Osteoblast (primary cell): ENCODE results near the gene GP9. TPM values are rescaled to one million over a fixed set of nuclear protein-coding genes. Genes with fewer than 3 reads are reported as not detected.

ENCODE experiments used
- DNase-seq: peaks from one replicate; pipeline ENCODE4 v3.0.0; 2011; ENCODE audit warnings: low spot score, mixed read lengths; ENCODE audit not compliant: insufficient read length; ENCODE audit errors: missing footprints
- H2AFZ ChIP-seq: 2 replicates; pipeline ENCODE4 v1.6.0; 2011; ENCODE audit warnings: mild to moderate bottlenecking, low read length
- H3K27ac ChIP-seq: 2 replicates; pipeline ENCODE4 v1.5.1; 2011; ENCODE audit warnings: mild to moderate bottlenecking, low read depth, low read length, moderate library complexity
- H3K27me3 ChIP-seq: 2 replicates; pipeline ENCODE4 v1.6.0; 2012; ENCODE audit warnings: mild to moderate bottlenecking, control low read depth, inconsistent platforms, low read length, moderate library complexity; ENCODE audit not compliant: insufficient read depth
- H3K36me3 ChIP-seq: 2 replicates; pipeline ENCODE4 v1.5.1; 2011; ENCODE audit warnings: mild to moderate bottlenecking, low read length, control low read depth, moderate library complexity; ENCODE audit not compliant: insufficient read depth
- H3K4me1 ChIP-seq: 2 replicates; pipeline ENCODE4 v1.5.1; 2011; ENCODE audit warnings: mild to moderate bottlenecking, low read length, control low read depth, moderate library complexity; ENCODE audit not compliant: insufficient read depth
- H3K4me2 ChIP-seq: 2 replicates; pipeline ENCODE4 v1.6.0; 2011; ENCODE audit warnings: mild to moderate bottlenecking, low read length; ENCODE audit not compliant: insufficient read depth
- H3K4me3 ChIP-seq: fragments of 200-600 bp; sonication (generic); 3 replicates; pipeline ENCODE4 v1.5.1; 2012; ENCODE audit warnings: mild to moderate bottlenecking, low read length, inconsistent platforms; ENCODE audit not compliant: insufficient read depth
- H3K79me2 ChIP-seq: 2 replicates; pipeline ENCODE4 v1.6.0; 2012; ENCODE audit warnings: mild to moderate bottlenecking, low read length, control low read depth, inconsistent platforms; ENCODE audit not compliant: insufficient read depth
- H3K9me3 ChIP-seq: 2 replicates; pipeline ENCODE4 v1.5.1; 2011; ENCODE audit warnings: low read depth, low read length, control low read depth
- H4K20me1 ChIP-seq: 2 replicates; pipeline ENCODE4 v1.6.0; 2012; ENCODE audit warnings: mild to moderate bottlenecking, low read length, control low read depth; ENCODE audit not compliant: insufficient read depth
- total RNA-seq: library from RNA; depleted of rRNA; stranded (reverse); fragments of >200 nt; gene quantifications from 2 replicates; pipeline ENCODE4 v1.2.3, GENCODE V29; 2012
- TF ChIP-seq, protein P1 (sequence below): IDR thresholded peaks from 2 replicates; pipeline ENCODE4 v1.5.1; 2011; ENCODE audit warnings: mild to moderate bottlenecking, low read depth, low read length, moderate library complexity; ENCODE audit errors: extremely low read depth

Gene GP9
- total RNA-seq, 1 donor, result not detected

- Histone ChIP-seq H3K27me3 (peaks cover 14% of the 10 kb centered on the region), H3K4me3 (no peak overlapping the region), H3K4me1 (peaks cover 3% of the 10 kb centered on the region), H3K36me3 (no peaks in the 10 kb centered on the region), H3K4me2 (no peak overlapping the region), H2AFZ (no peak overlapping the region), H3K27ac (no peak overlapping the region), H3K9me3 (no peaks in the 10 kb centered on the region), H3K79me2 (no peaks in the 10 kb centered on the region), H4K20me1 (no peaks in the 10 kb centered on the region)
- TF ChIP-seq, protein P1, sequence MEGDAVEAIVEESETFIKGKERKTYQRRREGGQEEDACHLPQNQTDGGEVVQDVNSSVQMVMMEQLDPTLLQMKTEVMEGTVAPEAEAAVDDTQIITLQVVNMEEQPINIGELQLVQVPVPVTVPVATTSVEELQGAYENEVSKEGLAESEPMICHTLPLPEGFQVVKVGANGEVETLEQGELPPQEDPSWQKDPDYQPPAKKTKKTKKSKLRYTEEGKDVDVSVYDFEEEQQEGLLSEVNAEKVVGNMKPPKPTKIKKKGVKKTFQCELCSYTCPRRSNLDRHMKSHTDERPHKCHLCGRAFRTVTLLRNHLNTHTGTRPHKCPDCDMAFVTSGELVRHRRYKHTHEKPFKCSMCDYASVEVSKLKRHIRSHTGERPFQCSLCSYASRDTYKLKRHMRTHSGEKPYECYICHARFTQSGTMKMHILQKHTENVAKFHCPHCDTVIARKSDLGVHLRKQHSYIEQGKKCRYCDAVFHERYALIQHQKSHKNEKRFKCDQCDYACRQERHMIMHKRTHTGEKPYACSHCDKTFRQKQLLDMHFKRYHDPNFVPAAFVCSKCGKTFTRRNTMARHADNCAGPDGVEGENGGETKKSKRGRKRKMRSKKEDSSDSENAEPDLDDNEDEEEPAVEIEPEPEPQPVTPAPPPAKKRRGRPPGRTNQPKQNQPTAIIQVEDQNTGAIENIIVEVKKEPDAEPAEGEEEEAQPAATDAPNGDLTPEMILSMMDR, result no peak
- no peak for DNase-seq
Measured at GRCh38 chr3:129018271-129018670, 42.3 kb upstream of the GP9 start.

DNA sequence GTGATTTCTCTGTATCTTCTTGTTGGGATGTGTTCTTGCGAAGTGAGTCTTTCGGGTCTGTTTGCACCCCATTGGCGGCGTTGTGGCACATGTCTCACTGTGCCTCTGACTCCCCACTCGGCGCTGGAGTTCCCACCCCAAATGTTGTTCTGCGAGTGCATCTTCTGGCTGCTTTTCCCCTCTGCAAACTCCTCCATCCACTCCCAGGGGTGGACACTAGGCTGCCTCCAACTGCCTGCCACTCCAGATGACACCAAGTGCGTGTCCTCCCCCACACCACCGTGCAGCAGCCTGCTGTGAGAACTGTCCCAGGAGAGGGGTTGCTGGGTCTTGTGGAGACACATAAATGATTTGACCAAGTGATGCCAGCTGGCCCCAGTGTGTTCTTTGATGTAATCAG is 41.8 kb upstream of the GP9 start:
- Histone ChIP-seq H3K79me2 (no peaks in the 10 kb centered on the region), H3K27ac (no peak overlapping the region), H3K4me1 (peaks cover 3% of the 10 kb centered on the region), H3K4me3 (no peak overlapping the region), H3K4me2 (no peak overlapping the region), H3K27me3 (peaks cover 18% of the 10 kb centered on the region), H2AFZ (no peak overlapping the region), H3K36me3 (no peaks in the 10 kb centered on the region), H3K9me3 (no peaks in the 10 kb centered on the region), H4K20me1 (no peaks in the 10 kb centered on the region)
- TF ChIP-seq, protein P1, result no peak
- DNase-seq, result peak; percentile 39

- Histone ChIP-seq H3K79me2 (no peaks in the 10 kb centered on the region), H3K4me2 (no peak overlapping the region), H3K9me3 (no peaks in the 10 kb centered on the region), H3K27me3 (peaks cover 22% of the 10 kb centered on the region), H3K4me1 (peaks cover 3% of the 10 kb centered on the region), H2AFZ (no peak overlapping the region), H3K36me3 (no peaks in the 10 kb centered on the region), H3K27ac (no peak overlapping the region), H4K20me1 (no peaks in the 10 kb centered on the region), H3K4me3 (no peak overlapping the region)
- TF ChIP-seq, protein P1, result no peak
- no peak for DNase-seq
Measured at GRCh38 chr3:129019266-129019665, 41.3 kb upstream of the GP9 start.

GRCh38 chr3:129020691-129021090 is 39.9 kb upstream of the GP9 start:
- no peaks in the 10 kb centered on the region for H3K36me3 ChIP-seq
- no peaks in the 10 kb centered on the region for H3K79me2 ChIP-seq
- no peaks in the 10 kb centered on the region for H4K20me1 ChIP-seq
- TF ChIP-seq, protein P1, result no peak
- no peak overlapping the region for H3K4me2 ChIP-seq
- no peak overlapping the region for H3K4me3 ChIP-seq
- no peak overlapping the region for H3K27ac ChIP-seq
- no peaks in the 10 kb centered on the region for H3K9me3 ChIP-seq
- no peak overlapping the region for H2AFZ ChIP-seq
- peaks cover 3% of the 10 kb centered on the region for H3K4me1 ChIP-seq
- H3K27me3 ChIP-seq, result peaks cover 34% of the 10 kb centered on the region
- no peak for DNase-seq
